Thyroid gland (tissue), 4 donors: Measurements from ENCODE around the gene RIMBP2.

Experiments used
- POLR2A ChIP-seq, 2 donors: fragments of 450-650 bp; IDR thresholded peaks; one replicate each; pipeline ENCODE4 v1.6.1; 2017; ENCODE audit warnings: antibody characterized with exemption in 2 of 2, mild to moderate bottlenecking in 2 of 2, moderate library complexity in 1 of 2
- TF ChIP-seq, protein P1 (sequence below), 6 experiments: fragments of 200-600 bp in 3 of 6; fragments of 450-650 bp in 3 of 6; sonication (generic) in 3 of 6; IDR thresholded peaks; one replicate each; pipeline ENCODE4 v1.5.1; 2016 to 2019; ENCODE audit warnings: antibody characterized with exemption in 6 of 6, mild to moderate bottlenecking in 2 of 6, inconsistent platforms in 1 of 6, moderate library complexity in 1 of 6

DNA sequence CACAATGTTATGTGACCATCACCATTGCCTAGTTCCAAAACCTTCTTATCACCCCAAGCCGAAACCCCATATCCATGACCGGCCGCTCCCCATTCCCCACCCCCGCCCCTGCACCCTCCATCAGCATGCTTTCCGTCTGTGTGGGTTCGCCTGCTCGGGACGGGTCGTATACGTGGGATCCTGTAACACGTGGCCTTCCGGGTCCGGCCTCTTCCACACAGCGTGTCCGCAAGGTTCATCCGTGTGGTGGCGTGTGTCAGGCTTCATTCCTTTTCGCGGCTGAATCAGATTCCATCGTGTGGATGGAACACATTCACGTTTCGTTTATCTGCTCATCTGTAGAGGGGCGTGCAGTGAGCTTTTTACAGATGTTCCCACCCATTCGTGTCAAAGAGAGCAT lies 41.4 kb downstream of the RIMBP2 start:
- TF ChIP-seq POLR2A (IDR thresholded peaks at IDR 0.05), result no peak
- TF ChIP-seq, protein P1, sequence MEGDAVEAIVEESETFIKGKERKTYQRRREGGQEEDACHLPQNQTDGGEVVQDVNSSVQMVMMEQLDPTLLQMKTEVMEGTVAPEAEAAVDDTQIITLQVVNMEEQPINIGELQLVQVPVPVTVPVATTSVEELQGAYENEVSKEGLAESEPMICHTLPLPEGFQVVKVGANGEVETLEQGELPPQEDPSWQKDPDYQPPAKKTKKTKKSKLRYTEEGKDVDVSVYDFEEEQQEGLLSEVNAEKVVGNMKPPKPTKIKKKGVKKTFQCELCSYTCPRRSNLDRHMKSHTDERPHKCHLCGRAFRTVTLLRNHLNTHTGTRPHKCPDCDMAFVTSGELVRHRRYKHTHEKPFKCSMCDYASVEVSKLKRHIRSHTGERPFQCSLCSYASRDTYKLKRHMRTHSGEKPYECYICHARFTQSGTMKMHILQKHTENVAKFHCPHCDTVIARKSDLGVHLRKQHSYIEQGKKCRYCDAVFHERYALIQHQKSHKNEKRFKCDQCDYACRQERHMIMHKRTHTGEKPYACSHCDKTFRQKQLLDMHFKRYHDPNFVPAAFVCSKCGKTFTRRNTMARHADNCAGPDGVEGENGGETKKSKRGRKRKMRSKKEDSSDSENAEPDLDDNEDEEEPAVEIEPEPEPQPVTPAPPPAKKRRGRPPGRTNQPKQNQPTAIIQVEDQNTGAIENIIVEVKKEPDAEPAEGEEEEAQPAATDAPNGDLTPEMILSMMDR (IDR thresholded peaks at IDR 0.05), result no peak
